Cerebellar nuclear complex (tissue), 1 donor: ENCODE data around the gene HS3ST5.
"Not testable (repeated sequence)": the region's sequence is repeated elsewhere in the genome, so short reads cannot be mapped to it uniquely, and the experiment has no call there.

Source experiments
- DNase-seq, 2 experiments: peaks; one replicate each; lab custom pipeline; 2025; lab: John Stamatoyannopoulos, UW

Gene HS3ST5

DNA sequence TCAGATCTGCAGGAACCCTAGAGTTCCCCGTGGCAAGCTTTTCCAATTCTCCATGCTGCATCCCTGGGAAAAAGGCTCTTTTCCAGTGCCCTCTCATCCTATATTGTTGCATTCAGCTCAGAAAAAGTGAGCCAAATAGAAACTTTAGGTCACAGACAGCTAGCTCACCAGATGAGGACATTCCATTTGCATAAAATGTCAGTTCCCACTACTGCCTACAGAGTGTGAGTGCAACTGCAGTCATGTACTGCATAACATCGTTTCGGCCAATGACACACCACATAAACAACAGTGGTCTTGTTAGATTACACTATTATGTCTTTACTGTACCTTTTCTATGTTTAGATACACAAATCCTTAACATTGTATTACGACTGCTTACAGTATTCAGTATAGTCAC lies 8.6 kb downstream of the HS3ST5 start:
- no peak for DNase-seq

DNA sequence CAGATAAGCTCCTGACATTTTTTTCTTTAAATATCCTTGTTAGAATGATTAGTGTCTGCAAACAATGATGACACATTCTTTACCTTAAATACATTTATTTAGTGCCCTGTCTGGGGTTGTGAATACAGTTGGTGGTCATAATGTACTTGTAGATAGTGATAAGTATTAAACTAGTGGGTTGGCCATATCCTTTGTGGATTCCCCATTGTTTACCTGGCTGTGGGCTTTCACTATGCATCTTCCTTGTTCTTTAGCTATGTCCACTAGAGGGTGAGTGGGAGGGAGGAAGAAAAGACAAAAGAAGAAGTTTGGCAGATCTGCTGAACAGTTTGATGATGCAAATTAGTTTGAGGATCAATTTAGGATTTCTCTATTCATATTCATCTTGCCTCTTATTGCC lies 15.7 kb downstream of the HS3ST5 start:
- DNase-seq = no peak

GRCh38 chr6:114323784-114324183 lies 19.0 kb downstream of the HS3ST5 start:
- DNase-seq = no peak

DNA sequence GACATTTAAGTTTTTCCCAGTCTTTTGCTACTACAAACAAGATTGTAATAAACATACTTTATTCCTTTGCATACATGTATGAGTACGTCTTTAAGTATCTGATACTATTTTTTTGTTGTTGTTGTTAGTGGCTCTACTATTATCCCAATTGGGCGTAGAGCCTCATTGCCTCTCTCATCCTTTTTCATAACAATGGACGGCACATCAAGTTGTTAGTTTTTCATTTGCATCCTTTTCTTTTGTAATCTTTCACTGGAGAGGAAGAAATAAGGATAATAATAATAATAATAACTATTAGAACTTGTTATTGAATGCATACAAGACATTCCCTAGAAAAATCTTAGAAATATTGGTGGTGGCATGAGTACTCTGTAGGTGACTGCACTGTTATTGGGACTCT lies 23.1 kb downstream of the HS3ST5 start:
- no peak for DNase-seq

DNA sequence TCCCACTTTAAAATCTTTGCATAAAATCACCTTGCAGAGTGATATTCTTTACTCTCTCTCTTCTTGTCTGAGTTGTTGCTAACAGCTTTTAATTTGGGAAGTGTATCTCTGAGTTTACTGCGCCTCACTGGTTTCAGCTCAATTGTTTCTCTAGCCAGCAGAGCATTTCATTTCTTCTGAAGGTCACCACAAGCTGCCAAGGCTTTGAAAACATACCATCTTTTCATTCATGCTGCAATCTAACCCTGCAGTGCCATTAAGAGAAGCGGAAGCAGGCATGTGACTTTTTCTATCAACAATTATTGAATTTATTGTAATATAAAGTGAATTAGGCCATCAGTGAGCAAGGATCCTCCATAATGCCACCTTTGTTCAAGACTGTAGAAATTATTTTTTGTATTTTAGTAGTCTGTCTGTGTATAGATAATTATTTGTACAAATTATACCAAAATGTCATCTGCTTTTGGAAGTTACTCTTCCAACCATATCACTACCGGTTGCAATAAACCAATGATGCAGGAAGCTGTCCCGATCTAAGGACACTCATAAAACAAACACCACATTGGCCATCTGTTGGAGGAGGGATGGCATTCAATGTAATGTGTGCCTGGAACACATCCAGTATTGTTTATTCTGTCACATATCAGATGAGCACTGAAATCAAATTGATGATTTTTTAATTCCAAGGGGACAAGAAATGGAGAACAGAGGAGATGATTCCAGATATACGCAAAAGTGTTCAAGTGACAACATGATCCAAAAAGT lies 26.8 kb downstream of the HS3ST5 start:
- DNase-seq = no peak

DNA sequence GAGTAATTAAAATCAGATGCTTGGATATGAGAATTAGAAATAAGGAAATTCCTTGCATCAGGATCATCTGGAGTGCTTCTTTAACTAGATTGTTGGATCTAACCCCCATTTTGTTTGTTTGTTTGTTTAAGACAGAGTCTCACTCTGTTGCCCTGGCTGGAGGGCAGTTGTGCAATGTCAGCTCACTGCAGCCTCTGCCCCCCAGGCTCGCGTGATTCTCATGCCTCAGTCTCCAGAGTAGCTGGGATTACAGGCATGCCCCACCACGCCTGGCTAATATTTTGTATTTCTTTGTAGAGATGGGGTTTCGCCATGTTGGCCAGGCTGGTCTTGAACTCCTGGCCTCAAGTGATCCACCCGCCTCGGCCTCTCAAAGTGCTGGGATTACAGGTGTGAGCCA lies 29.0 kb downstream of the HS3ST5 start:
- not testable (repeated sequence) for DNase-seq

DNA sequence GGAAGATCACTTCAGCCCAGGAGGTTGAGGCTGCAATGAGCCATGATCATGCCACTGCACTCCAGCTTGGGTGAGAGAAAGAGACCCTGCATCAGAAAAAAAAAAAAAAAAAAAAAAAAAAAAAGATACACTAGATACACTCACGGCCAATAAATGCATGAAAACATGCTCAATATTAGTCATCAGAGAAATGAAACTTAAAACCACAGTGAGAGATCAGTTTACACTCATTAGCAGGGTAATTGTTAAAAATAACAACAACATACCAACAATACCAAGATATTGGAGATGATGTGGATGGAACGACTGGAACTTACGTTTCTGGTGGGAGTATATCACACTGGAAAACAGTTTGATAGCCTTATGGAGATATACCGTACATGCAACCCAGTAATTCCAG lies 29.9 kb downstream of the HS3ST5 start:
- DNase-seq = no peak

- no peak for DNase-seq
Observed at GRCh38 chr6:114310053-114310452, 32.8 kb downstream of the HS3ST5 start.

GRCh38 chr6:114304304-114304887 lies 38.4 kb downstream of the HS3ST5 start:
- DNase-seq = no peak

DNA sequence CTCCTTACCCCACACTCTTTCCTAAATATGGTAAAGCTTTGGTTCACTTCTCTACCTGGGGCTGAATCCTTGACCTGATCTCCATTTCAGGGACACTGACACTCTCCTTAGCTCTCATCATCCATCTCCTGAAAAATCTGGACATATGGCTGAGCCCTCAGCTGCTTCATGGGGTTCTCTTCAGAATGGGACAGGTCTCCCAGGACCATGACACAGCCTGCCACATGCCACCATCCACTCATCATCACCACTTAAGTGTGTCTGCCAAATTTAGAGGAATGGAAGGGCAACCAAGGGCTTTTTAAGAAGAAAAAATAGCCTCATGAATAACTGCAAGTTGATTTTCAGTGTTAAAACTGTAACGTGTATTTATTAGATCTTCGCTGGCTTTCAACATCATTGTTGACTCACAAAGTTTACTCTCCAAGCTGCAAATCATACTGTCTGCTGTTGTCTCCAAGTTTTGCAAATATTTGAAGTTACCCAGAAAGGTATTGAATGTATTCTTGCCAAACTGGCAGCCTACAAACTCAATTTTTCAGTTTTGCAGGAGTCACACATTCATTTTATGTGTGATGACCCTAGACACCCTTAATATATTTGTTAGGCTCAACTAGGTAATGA lies 41.1 kb downstream of the HS3ST5 start:
- no peak for DNase-seq

DNA sequence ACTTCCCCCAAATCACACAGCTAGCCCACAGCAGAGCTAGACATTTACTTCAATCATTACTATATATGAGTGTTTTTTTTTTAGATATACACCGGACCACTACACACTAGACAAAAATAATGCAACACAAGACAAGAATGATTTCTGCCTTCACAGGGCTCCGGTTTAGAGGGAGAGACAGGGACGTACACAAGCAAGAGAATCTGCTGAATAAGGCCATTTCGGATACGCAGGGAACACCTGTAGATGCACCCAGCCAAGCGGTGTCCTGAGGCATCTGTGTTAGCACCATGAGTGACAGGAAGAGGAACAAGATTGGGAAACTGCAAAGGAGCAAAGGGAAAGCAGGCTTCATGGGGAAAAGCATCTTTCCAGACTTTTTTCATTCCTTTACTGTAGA lies 45.7 kb downstream of the HS3ST5 start:
- DNase-seq = no peak

GRCh38 chr6:114292431-114292830 lies 50.4 kb downstream of the HS3ST5 start:
- no peak for DNase-seq

GRCh38 chr6:114291428-114291827 lies 51.4 kb downstream of the HS3ST5 start:
- DNase-seq = no peak

GRCh38 chr6:114290864-114291263 lies 52.0 kb downstream of the HS3ST5 start:
- DNase-seq = no peak

- DNase-seq = no peak
Observed at GRCh38 chr6:114288701-114289495, 53.9 kb downstream of the HS3ST5 start.

- no peak for DNase-seq
Observed at GRCh38 chr6:114287461-114287860, 55.4 kb downstream of the HS3ST5 start.

GRCh38 chr6:114286211-114286610 lies 56.6 kb downstream of the HS3ST5 start:
- no peak for DNase-seq

DNA sequence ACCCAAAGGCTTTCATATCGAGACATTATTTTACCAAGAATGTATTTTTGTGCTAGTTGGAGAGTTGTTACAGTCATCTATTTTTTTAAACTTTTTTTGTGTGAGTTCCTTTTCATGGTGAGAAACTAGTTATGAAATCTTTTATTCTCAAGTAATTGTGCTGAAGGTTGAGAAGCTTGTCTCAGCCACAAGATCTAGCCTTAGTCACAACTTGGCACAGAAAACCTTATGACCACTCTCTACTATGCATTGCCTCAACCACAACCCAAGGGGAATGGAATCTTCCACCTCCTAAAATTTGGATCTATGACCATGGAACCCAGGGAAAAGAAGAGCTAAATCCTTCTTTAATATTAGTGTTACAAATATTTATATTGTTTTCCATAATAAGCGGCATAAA lies 58.5 kb downstream of the HS3ST5 start:
- DNase-seq = no peak

- no peak for DNase-seq
Observed at GRCh38 chr6:114282292-114282691, 60.5 kb downstream of the HS3ST5 start.

DNA sequence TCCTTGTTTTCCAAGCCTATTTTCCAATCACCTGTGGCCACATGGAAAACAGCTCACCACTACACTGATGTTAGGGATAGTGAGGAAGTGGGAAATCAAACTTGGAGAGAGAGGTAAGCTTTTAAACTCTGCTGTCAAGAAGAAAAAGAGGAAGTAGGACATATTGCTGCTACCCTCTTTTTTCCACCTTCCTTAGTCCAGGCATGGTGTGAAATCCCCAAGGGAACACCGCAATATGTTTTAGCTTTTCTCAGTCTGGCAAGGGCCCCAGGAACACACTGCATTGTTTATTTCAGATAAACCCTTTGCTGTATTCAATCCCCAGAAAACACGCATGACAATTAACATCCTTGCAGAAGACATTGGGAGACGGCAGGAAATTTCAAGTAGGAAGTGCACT lies 61.3 kb downstream of the HS3ST5 start:
- DNase-seq = no peak

DNA sequence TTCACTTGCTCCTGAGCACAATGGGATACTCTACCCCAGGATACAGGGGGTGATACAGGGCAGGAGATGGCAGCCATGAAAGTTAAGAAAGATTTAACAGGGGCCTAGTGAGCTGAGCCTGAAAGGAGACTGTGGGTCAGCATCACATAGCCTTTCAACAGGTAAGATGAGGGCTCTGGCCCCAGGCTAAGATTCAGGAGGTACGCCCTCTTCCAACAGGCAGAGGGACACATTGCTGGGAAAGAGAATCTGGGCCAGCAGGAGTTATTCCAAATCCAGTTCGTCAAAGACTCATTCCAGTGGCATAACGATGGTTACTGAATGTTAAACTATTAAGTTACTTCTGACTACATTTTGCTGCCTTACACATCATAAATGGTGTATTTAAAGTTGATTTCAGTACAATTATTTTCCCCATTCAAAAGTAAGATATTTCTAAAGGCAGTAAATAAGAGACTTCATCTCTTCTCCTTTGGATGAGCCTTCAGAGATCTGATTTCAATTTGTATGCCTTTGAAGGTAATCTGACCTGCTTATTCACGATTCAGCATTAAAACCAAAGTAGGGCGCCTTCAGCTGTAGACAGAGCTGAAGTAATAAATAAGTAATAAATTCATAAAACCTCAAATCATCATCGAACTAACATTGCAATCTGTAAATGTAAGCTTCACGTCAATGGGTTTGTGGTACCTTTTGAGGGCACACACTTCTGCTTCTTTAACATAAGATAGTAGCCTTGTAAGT lies 62.4 kb downstream of the HS3ST5 start:
- DNase-seq = no peak

DNA sequence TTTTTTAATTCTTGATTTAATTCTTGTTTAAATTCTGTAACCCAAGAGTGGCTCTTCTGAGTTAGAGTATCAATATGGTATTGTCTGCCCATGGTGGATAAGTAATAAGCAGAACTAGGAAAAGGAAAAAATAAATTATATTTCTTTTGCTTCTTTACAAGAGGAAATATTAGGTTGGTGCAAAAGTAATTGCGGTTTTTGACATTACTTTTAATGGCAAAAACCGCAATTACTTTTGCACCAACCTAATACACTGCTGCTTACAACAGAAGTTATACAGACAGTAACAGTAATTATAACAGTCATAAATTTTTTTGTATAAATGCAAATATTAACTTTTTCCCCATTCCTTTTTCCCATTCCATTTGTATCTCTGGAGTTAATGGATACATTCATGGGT lies 65.6 kb downstream of the HS3ST5 start:
- no peak for DNase-seq
